NT2/D1 (cell line): ENCODE results near the gene AGAP9.
"Not testable (repeated sequence)": the region's sequence is repeated elsewhere in the genome, so short reads cannot be mapped to it uniquely, and the experiment has no call there.

ENCODE experiments used
- DNase-seq: peaks from one replicate; pipeline ENCODE4 v3.0.0-alpha.2; 2011; ENCODE audit warnings: low read depth, low spot score
- H3K27me3 ChIP-seq: 2 replicates; pipeline ENCODE4 v1.6.0; 2011; ENCODE audit warnings: mild to moderate bottlenecking; ENCODE audit not compliant: insufficient read length, insufficient read depth
- H3K36me3 ChIP-seq: 2 replicates; pipeline ENCODE4 v1.6.1; 2011; ENCODE audit warnings: mild to moderate bottlenecking, low read length, mixed read lengths; ENCODE audit not compliant: insufficient read depth, insufficient read length
- H3K4me1 ChIP-seq: 2 replicates; pipeline ENCODE4 v1.5.1; 2011; ENCODE audit not compliant: insufficient read depth, insufficient read length
- H3K4me3 ChIP-seq: 2 replicates; pipeline ENCODE4 v1.5.1; 2011; ENCODE audit warnings: low read depth; ENCODE audit not compliant: insufficient read length
- H3K9ac ChIP-seq: 2 replicates; pipeline ENCODE4 v1.6.0; 2011; ENCODE audit warnings: low read depth; ENCODE audit not compliant: insufficient read length
- H3K9me3 ChIP-seq: 2 replicates; pipeline ENCODE4 v1.5.1; 2011; ENCODE audit warnings: mild to moderate bottlenecking, low read length; ENCODE audit not compliant: insufficient read depth

Gene AGAP9

GRCh38 chr10:47523475-47523874 is at the start of gene AGAP9:
TSS of gene AGAP9 (minus strand) at chr10:47523638. CDS start at chr10:47523526, 112 bp downstream.
- H3K9ac ChIP-seq: not testable (repeated sequence)

GRCh38 chr10:47571138-47571912 is 47.9 kb upstream of the AGAP9 start:
- H3K4me3 ChIP-seq, H3K27me3 ChIP-seq, H3K36me3 ChIP-seq, DNase-seq, H3K4me1 ChIP-seq, H3K9ac ChIP-seq, H3K9me3 ChIP-seq: not testable (repeated sequence)

More at GRCh38 chr10:47523475-47523874, at the start of gene AGAP9:
- DNase-seq, H3K27me3 ChIP-seq, H3K4me3 ChIP-seq, H3K36me3 ChIP-seq, H3K9me3 ChIP-seq, H3K4me1 ChIP-seq: not testable (repeated sequence)

DNA sequence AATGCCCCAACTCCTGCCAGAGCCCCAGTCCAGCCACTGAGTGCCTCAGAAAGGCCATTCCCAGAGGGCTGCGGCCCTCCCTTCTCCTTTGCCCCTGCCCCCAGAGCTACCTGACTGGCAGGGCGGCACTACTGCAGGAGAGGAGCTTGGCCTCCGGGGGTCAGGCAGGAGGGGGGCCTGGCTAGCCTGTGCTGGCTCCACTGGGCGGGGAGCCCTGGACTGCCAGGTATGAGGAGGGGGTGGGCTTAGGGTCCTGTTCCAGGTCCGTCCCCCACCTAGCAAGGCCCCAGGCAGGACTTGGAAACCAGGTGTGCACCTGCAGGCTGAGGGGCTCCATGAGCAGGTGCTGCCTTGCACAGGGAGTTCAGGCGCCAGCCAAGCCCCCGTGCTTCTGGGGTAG is 43.3 kb upstream of the AGAP9 start:
- not testable (repeated sequence) for H3K4me3 ChIP-seq

GRCh38 chr10:47566108-47566699 is 42.8 kb upstream of the AGAP9 start:
- H3K27me3 ChIP-seq, H3K9me3 ChIP-seq, H3K4me1 ChIP-seq, DNase-seq, H3K36me3 ChIP-seq, H3K4me3 ChIP-seq, H3K9ac ChIP-seq: not testable (repeated sequence)

More for the DNA sequence above, 43.3 kb upstream of the AGAP9 start:
- not testable (repeated sequence) for H3K4me1 ChIP-seq, H3K27me3 ChIP-seq, H3K9ac ChIP-seq, H3K36me3 ChIP-seq, DNase-seq, H3K9me3 ChIP-seq

DNA sequence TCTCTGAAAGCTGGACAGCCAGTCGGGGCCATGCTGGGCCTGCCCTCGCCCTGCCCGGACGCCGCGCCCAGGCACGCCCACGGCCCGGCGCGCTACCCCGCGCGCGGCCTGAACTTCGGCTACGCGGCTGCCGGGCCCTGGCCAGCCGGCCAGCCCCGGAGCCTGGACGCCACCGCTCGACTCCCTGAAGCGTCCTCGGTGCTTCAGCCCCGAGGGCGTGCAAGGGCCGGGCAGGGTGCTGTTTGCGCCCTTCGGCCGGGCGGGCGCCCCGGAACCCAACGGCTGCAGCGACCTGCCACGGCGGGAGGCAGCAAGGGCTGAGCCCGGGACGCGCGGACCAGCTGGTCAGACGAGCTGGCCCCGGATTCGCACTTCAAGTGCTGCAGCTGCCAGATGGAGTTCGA is 42.1 kb upstream of the AGAP9 start:
- H3K9ac ChIP-seq, H3K36me3 ChIP-seq, H3K4me3 ChIP-seq, DNase-seq, H3K27me3 ChIP-seq, H3K9me3 ChIP-seq, H3K4me1 ChIP-seq: not testable (repeated sequence)

GRCh38 chr10:47564953-47565352 is 41.5 kb upstream of the AGAP9 start:
- H3K36me3 ChIP-seq, H3K27me3 ChIP-seq, DNase-seq, H3K4me3 ChIP-seq, H3K4me1 ChIP-seq, H3K9me3 ChIP-seq, H3K9ac ChIP-seq: not testable (repeated sequence)

DNA sequence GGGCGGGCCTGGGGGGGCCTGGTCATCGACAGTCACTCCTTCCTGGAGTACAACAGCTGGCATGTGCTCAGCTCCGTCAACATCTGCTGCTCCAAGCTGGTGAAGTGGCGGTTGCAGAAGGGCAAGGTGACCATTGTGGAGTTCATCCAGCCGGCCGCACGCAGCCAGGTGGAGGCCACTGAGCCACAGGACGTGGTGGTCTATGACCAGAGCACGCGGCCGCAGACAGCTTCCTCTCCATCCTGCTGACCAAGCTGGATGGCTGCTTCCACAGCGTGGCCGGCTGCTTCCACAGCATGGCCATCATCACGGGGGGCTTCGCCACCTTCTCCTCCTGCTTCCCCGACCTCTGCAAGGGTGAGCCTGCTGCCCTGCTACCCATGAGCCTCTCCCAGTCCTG is 40.9 kb upstream of the AGAP9 start:
- not testable (repeated sequence) for H3K9me3 ChIP-seq, H3K9ac ChIP-seq, H3K4me1 ChIP-seq, H3K4me3 ChIP-seq, H3K36me3 ChIP-seq, DNase-seq, H3K27me3 ChIP-seq

DNA sequence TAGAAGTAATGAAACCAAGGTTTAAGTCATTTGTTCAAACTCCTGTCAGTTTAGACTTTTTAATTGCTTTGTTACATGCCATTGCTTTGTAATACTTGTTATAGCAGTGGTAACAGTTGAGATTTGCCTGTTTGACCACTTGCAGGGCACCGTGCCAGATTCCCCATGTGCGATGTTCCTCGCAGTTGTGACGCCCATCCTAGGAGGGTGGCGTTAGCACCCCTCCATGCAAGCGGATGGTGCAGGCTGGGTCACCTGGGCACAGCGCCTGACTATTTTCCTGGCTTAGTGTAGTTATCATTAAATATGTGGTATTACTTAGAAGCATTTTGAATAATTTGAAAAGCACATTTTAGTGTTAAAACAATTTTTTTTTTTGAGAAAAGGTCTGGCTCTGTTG is 37.0 kb upstream of the AGAP9 start:
- H3K27me3 ChIP-seq, DNase-seq, H3K9me3 ChIP-seq, H3K4me1 ChIP-seq, H3K9ac ChIP-seq, H3K36me3 ChIP-seq, H3K4me3 ChIP-seq: not testable (repeated sequence)

- not testable (repeated sequence) for H3K4me1 ChIP-seq, H3K36me3 ChIP-seq, H3K4me3 ChIP-seq, H3K27me3 ChIP-seq, DNase-seq, H3K9me3 ChIP-seq, H3K9ac ChIP-seq
Measured at GRCh38 chr10:47559718-47560308, 36.4 kb upstream of the AGAP9 start.

- H3K9me3 ChIP-seq, H3K27me3 ChIP-seq, H3K36me3 ChIP-seq, H3K4me3 ChIP-seq, H3K4me1 ChIP-seq, DNase-seq, H3K9ac ChIP-seq: not testable (repeated sequence)
Measured at GRCh38 chr10:47558109-47558508, 34.7 kb upstream of the AGAP9 start.

- H3K27me3 ChIP-seq, H3K36me3 ChIP-seq, H3K4me3 ChIP-seq, H3K9ac ChIP-seq, DNase-seq, H3K9me3 ChIP-seq, H3K4me1 ChIP-seq: not testable (repeated sequence)
Measured at GRCh38 chr10:47557616-47558015, 34.2 kb upstream of the AGAP9 start.

GRCh38 chr10:47555334-47555733 is 31.9 kb upstream of the AGAP9 start:
- not testable (repeated sequence) for H3K36me3 ChIP-seq, DNase-seq, H3K4me1 ChIP-seq, H3K9ac ChIP-seq, H3K4me3 ChIP-seq, H3K9me3 ChIP-seq, H3K27me3 ChIP-seq
